Common myeloid progenitor, CD34-positive (primary cell): ENCODE results near the gene SCYL1.
"Not testable (repeated sequence)": the region's sequence is repeated elsewhere in the genome, so short reads cannot be mapped to it uniquely, and the experiment has no call there.

Experiments used
- CTCF ChIA-PET: fragments of 350-600 bp; sonication (Branson Sonifier 250); formaldehyde crosslinking; loops from one replicate; lab custom pipeline; 2021; ENCODE audit warnings: antibody characterized with exemption; lab: Charles Lee
- POLR2A ChIA-PET: fragments of 350-600 bp; sonication (Branson Sonifier 250); formaldehyde crosslinking; loops from one replicate; lab custom pipeline; 2021; ENCODE audit warnings: antibody characterized with exemption; lab: Charles Lee
- DNase-seq, 3 donors: peaks; one replicate each; pipeline versions ENCODE4 v3.0.0 to v3.0.0-alpha.2; 2013
- H3K27ac ChIP-seq, 2 experiments: 1 replicate in 1 of 2; 2 replicates in 1 of 2; pipeline ENCODE4 v1.7.0; 2013; ENCODE audit warnings: inconsistent platforms in 2 of 2, low read length in 2 of 2, mild to moderate bottlenecking in 2 of 2, low read depth in 1 of 2, moderate library complexity in 1 of 2; ENCODE audit not compliant: severe bottlenecking in 2 of 2, insufficient read depth in 1 of 2, poor library complexity in 1 of 2
- H3K27me3 ChIP-seq, 5 experiments: replicated peaks in 2 of 5; 1 replicate in 3 of 5; 2 replicates in 2 of 5; pipeline versions ENCODE4 v1.6.1 to v1.7.0; 2013; ENCODE audit warnings: low read length in 4 of 5, mild to moderate bottlenecking in 2 of 5, moderate library complexity in 2 of 5, inconsistent platforms in 1 of 5; ENCODE audit not compliant: insufficient read depth in 5 of 5, control insufficient read depth in 4 of 5
- H3K36me3 ChIP-seq, 4 experiments: 1 replicate in 2 of 4; 2 replicates in 2 of 4; pipeline versions ENCODE4 v1.6.1 to v1.7.0; 2013; ENCODE audit warnings: low read length in 3 of 4, control low read depth in 1 of 4, mild to moderate bottlenecking in 1 of 4; ENCODE audit not compliant: control insufficient read depth in 4 of 4, insufficient read depth in 4 of 4
- H3K4me1 ChIP-seq, 4 experiments: 1 replicate in 3 of 4; 2 replicates in 1 of 4; pipeline versions ENCODE4 v1.6.1 to v1.7.1; 2013; ENCODE audit warnings: low read length in 3 of 4, mild to moderate bottlenecking in 3 of 4, control low read depth in 1 of 4, inconsistent platforms in 1 of 4, moderate library complexity in 1 of 4; ENCODE audit not compliant: control insufficient read depth in 4 of 4, insufficient read depth in 4 of 4; ENCODE audit errors: control extremely low read depth in 1 of 4
- H3K4me3 ChIP-seq, 7 experiments: 1 replicate in 4 of 7; 2 replicates in 3 of 7; pipeline versions ENCODE4 v1.5.1 to v1.7.0; 2013; ENCODE audit warnings: mild to moderate bottlenecking in 7 of 7, low read length in 6 of 7, moderate library complexity in 6 of 7, inconsistent platforms in 2 of 7, low read depth in 2 of 7, control low read depth in 1 of 7; ENCODE audit not compliant: insufficient read depth in 4 of 7, control insufficient read depth in 1 of 7; ENCODE audit errors: extremely low read depth in 1 of 7
- H3K9me3 ChIP-seq, 5 experiments: 1 replicate in 4 of 5; 2 replicates in 1 of 5; pipeline versions ENCODE4 v1.6.1 to v1.7.1; 2013; ENCODE audit warnings: low read length in 4 of 5, mild to moderate bottlenecking in 2 of 5, inconsistent platforms in 1 of 5, low read depth in 1 of 5, moderate library complexity in 1 of 5; ENCODE audit not compliant: control insufficient read depth in 4 of 5, insufficient read depth in 2 of 5; ENCODE audit errors: control extremely low read depth in 1 of 5
- WGBS: methylation state at CpG from one replicate; pipeline ENCODE4 v1.1.5; 2013; ENCODE audit not compliant: insufficient coverage; 5-methylcytosine and 5-hydroxymethylcytosine counted together

The SCYL1 gene

GRCh38 chr11:65505466-65506289 lies 19.2 kb upstream of the SCYL1 start:
- ChIA-PET POLR2A (interaction anchor here (0.5 to 26.7 kb wide), 23 partner anchors 8 to 1052 kb away, joined by 3 to 1072 read pairs (median 4); partner anchors contain the start of genes DPF2, KCNK7, MALAT1 and NEAT1), CTCF (interaction anchor here (0.9 to 26.9 kb wide), 14 partner anchors 8 to 190 kb away, joined by 3 to 653 read pairs (median 4); no protein-coding TSS in a partner anchor)
- H3K27me3 ChIP-seq, result no peaks in the 10 kb centered on the region
- peak overlapping the region; percentile 20 to 100 for H3K27ac ChIP-seq
- H3K36me3 ChIP-seq, result peaks cover 15 to 54% (median 43%) of the 10 kb centered on the region in 4 experiments
- H3K4me3 ChIP-seq, result peak overlapping the region; percentile 26 to 100 (median 99)
- DNase-seq, result peak; percentile 64 to 80 (median 73)
- H3K9me3 ChIP-seq, result no peaks in the 10 kb centered on the region
- H3K4me1 ChIP-seq, result peaks cover 18 to 46% (median 38%) of the 10 kb centered on the region in 4 experiments
- 70% methylated on average over 3 of the region's 12 CpGs for whole genome bisulfite sequencing

DNA sequence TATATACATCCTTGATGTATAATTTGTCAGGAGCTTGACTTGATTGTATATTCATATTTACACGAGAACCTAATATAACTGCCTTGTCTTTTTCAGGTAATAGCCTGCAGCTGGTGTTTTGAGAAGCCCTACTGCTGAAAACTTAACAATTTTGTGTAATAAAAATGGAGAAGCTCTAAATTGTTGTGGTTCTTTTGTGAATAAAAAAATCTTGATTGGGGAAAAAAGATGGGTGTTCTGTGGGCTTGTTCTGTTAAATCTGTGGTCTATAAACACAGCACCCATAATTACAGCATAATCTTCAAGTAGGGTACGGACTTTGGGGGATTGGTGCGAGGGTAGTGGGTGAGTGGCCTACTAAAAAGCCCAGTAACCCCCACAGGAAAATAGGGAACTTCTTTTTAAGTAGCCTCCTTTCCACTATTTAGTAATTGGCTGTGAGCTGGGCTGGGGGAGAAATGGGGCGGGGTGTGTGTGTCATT lies 18.6 kb upstream of the SCYL1 start:
- POLR2A ChIA-PET, result interaction anchor here (0.5 to 26.7 kb wide), 22 partner anchors 8 to 286 kb away, joined by 3 to 1072 read pairs (median 4); partner anchors contain the start of genes DPF2, FRMD8, MALAT1 and NEAT1
- Histone ChIP-seq H3K9me3 (no peaks in the 10 kb centered on the region), H3K27ac (peak overlapping the region; percentile 20 to 100), H3K36me3 (peaks cover 13 to 50% (median 38%) of the 10 kb centered on the region in 4 experiments), H3K27me3 (no peaks in the 10 kb centered on the region), H3K4me1 (peaks cover 18 to 48% (median 39%) of the 10 kb centered on the region in 4 experiments), H3K4me3 (peak overlapping the region in 3 of 7 experiments; percentile 99 to 100 (median 100))
- DNase-seq, result peak; percentile 91 to 97 (median 96)
- WGBS, result 83% methylated on average over 1 of the region's 4 CpGs
- CTCF ChIA-PET, result interaction anchor here (0.6 to 26.9 kb wide), 15 partner anchors 9 to 191 kb away, joined by 3 to 653 read pairs (median 4); no protein-coding TSS in a partner anchor

- 53% methylated on average over 6 of the region's 7 CpGs for WGBS
- POLR2A ChIA-PET, result interaction anchor here (0.5 to 26.7 kb wide), 23 partner anchors 9 to 215 kb away, joined by 3 to 1072 read pairs (median 5); partner anchors contain the start of genes DPF2, FRMD8, MALAT1 and NEAT1
- H3K36me3 ChIP-seq, result peaks cover 9 to 44% (median 32%) of the 10 kb centered on the region in 4 experiments
- DNase-seq, result peak; percentile 85 to 96 (median 95)
- peak overlapping the region in 1 of 2 experiments; percentile 100 for H3K27ac ChIP-seq
- H3K9me3 ChIP-seq, result no peaks in the 10 kb centered on the region
- H3K4me1 ChIP-seq, result peaks cover 18 to 46% (median 39%) of the 10 kb centered on the region in 4 experiments
- H3K4me3 ChIP-seq, result peak overlapping the region in 2 of 7 experiments; percentile 28 to 100
- CTCF ChIA-PET, result interaction anchor here (0.6 to 26.9 kb wide), 16 partner anchors 10 to 191 kb away, joined by 3 to 653 read pairs (median 4); no protein-coding TSS in a partner anchor
- H3K27me3 ChIP-seq, result no peaks in the 10 kb centered on the region
Measured at GRCh38 chr11:65506772-65507505, 17.9 kb upstream of the SCYL1 start.

DNA sequence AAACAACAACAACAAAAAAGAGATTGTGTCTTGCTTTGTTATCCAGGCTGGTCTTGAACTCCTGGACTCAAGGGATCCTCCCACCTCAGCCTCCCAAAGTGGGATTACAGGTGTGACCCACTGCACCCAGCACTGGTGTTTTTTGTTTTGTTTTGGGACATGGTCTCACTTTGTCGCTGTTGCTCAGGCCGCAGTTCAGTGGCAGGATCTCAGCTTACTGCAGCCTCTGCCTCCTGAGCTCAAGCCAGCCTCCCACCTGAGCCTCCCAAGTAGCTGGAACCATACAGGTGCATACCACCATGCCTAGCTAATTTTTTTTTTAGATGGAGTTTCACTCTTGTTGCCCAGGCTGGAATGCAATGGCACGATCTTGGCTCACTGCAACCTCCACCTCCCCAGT lies 12.6 kb upstream of the SCYL1 start:
- not testable (repeated sequence) for H3K9me3 ChIP-seq, H3K4me3 ChIP-seq, H3K27ac ChIP-seq, H3K36me3 ChIP-seq, H3K4me1 ChIP-seq, DNase-seq, H3K27me3 ChIP-seq
- CTCF ChIA-PET, result interaction anchor here (1.0 to 8.6 kb wide), 4 partner anchors 8 to 95 kb away, joined by 4 to 76 read pairs (median 6); no protein-coding TSS in a partner anchor
- POLR2A ChIA-PET, result interaction anchor here (0.6 kb wide), 1 partner anchor 134 kb away, joined by 4 read pairs; no protein-coding TSS in a partner anchor
- WGBS, result 100% methylated on average over 3 of the region's 3 CpGs

- Histone ChIP-seq H3K27me3 (no peaks in the 10 kb centered on the region), H3K27ac (no peak overlapping the region), H3K36me3 (no peaks in the 10 kb centered on the region), H3K4me1 (no peaks in the 10 kb centered on the region), H3K4me3 (no peak overlapping the region), H3K9me3 (no peaks in the 10 kb centered on the region)
- ChIA-PET CTCF (interaction anchor here (0.6 to 1.5 kb wide), 2 partner anchors 9 to 100 kb away, joined by 3 to 12 read pairs; no protein-coding TSS in a partner anchor), POLR2A (interaction anchor here (0.8 kb wide), 1 partner anchor 10 kb away, joined by 8 read pairs; no protein-coding TSS in a partner anchor)
- 96% methylated on average over 5 of the region's 5 CpGs for WGBS
- DNase-seq, result peak in 2 of 3 donors; percentile 56 to 71
Measured at GRCh38 chr11:65516135-65516968, 8.5 kb upstream of the SCYL1 start.
